GM19238 (cell line): Measurements from ENCODE around the gene FMN2.
"Not testable (repeated sequence)": the region's sequence is repeated elsewhere in the genome, so short reads cannot be mapped to it uniquely, and the experiment has no call there.

Source experiments
- DNase-seq: peaks from one replicate; pipeline ENCODE4 v3.0.0; 2011; ENCODE audit warnings: low spot score; ENCODE audit not compliant: insufficient read length

Gene FMN2

DNA sequence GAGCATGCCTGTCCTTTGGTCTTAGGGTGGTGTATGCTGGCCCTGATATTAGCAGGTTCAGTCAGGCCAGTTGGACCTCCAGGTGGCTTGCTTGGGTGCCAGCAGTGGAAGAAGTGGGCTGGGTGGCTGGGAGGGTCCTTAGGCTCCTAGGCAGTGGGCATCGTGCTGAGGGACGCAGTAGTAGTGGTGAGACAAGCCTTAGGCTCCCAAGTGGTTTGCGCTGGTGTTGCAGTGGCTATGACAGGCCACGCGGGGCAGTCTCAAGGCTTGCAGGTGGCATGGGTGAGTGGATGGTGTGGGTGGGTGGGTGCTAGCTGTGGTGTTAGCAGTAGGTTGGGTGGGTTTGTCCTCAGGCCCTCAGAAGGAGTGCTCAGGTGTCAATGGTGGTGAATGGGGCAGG, 162.3 kb downstream of the FMN2 start:
- no peak for DNase-seq

DNA sequence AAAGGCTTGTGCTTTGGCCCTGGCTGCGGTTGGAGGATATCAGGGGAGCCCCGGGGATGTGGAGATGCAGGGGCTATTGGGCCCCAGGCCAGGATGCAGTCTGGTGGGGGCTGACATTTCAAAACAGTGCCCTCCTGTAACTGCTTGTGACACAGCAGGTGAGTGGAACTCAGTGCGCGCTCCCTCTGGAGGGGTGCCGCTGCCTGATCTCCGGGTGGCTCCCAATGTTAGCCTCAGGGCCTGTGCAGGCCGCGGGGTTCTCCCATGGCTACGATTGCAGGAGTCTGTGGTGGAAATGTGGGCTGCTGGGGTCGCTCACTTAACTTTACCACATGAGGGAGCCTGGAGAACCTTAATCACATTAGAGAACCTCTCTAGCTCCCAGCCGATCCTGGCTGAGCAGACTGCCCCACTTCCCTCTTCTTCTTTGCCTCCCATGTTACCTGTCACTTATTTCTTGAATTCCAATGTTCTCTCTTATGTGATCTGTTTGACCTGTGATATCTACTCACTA, 163.2 kb downstream of the FMN2 start:
- DNase-seq: no peak

DNA sequence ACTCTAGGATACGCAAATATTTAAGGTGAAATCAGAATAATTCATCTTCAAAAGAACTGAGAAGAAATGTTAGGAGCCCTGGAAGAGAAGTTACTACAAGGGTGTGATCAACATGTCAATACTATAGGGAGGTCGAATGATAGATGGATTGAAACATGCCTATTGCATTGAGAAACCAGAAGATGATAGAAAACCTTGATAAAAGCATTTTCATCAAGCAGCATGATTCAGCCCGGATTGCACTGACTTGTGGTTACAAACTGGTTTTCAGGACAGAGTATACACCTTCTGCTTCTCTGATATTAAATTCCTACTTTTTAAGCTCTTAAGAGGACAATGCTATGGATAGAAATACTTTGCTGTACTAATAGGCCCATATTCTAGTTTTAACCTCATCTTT, 164.2 kb downstream of the FMN2 start:
- DNase-seq: no peak

DNA sequence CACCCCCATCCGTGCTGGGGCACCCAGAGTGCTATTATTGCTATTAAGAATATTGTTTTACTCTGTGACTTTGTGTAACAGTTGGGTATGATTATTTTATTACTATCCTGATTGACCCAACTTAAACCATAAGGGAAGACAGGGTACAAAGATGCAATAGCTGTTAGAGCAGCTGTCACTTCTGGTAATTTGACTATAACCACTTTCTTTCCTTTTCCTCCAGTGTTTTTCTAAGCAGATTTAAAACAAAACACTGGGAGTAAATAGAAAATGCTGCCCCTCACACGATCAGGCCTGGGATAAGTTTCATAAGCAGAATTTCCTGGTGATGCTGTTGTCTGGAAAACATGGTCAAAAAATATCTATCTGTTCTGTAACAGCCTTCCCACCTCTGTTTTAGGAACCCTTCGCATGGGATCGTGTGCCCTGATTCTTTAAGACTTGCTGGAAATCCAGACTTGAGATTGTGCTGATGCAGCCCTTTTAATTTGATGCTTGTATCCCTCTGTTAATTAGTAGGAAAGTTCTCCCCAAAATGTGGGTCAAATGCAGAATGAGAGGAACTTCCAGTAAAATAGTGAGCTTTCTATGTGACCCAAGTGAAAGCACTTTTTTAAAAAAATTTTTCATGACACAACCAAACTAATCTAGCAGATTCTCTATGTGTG, 165.3 kb downstream of the FMN2 start:
- no peak for DNase-seq

DNA sequence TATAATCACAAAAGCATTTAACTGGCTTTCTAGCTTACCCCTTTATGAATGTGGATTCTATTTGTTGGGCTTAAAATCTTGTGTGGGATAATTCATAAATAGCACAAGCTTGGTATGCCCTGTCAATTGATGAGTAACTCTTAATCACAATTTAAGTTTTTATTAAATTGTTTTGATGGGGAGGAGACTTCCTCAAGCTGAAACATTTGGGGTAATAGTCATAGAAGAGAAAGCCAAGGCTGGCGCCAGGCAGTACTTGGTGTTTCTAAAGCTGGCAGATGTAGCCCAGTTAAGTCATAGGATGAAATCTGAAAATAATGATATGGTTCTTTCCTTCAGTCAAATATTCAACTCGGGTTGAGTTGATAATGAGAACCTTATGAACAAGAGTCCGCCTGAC, 167.2 kb downstream of the FMN2 start:
- no peak for DNase-seq

DNA sequence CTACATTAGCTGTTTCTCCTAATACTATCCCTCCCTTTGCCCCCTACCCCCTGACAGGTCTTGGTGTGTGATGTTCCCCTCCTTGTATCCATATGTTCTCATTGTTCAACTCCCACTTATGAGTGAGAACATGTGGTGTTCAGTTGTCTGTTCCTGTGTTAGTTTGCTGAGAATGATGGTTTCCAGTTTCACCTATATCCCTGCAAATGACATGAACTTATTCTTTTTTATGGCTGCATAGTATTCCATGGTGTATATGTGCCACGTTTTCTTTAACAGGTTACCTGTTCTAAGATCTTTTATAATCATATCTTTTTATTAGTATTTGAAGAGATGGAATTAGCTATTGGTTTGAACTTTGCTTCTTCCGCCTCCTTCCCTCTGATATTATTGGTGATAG, 172.8 kb downstream of the FMN2 start:
- DNase-seq: not testable (repeated sequence)

DNA sequence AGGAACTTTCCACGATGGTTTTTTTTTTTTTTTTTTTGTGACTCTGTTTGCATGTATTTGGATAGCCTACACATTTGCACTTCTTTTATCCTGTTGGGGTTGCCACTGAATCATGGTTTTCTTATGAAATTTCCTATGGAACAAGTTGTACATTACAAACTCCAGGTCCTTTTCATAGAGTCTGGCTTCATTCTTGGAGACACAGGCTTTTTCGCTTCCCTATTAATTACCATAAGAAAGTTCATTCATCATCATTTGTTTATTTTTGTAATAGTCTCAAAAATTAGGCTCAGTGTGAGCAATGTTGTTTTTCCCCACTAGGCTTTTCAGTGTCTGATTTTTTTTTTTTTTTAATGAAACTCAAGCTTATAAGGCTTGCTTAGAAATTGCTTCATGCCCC, 179.4 kb downstream of the FMN2 start:
- DNase-seq: no peak

DNA sequence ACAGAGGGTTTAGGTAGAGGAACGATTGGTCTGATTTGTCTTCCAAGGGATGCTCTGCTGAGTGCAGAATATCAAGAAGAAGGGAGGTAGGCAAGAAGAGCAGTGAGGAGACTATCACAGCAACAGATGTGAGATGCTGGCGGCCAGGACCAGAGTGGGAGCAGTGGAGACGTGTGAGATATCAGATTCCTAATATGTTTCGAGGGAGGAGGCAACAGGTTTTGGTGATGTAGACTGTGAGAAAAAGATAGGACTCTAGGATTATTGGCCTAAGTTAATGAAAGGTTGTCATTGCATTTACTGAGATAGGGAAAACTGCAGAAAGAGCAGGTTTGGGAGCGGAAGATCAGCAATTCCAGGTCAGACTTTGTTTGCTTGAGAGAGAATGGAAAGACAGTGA, 182.9 kb downstream of the FMN2 start:
- DNase-seq: no peak

DNA sequence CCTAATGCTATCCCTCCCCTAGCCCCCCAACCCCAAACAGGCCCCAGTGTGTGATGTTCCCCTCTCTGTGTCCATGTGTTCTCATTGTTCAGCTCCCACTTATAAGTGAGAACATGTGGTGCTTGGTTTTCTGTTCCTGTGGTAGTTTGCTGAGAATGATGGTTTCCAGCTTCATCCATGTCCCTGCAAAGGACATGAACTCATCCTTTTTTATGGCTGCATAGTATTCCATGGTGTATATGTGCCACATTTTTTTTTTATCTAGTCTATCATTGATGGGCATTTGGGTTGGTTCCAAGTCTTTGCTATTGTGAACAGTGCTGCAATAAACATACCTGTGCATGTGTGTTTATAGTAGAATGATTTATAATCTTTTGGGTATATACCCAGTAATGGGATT, 183.5 kb downstream of the FMN2 start:
- DNase-seq: not testable (repeated sequence)

DNA sequence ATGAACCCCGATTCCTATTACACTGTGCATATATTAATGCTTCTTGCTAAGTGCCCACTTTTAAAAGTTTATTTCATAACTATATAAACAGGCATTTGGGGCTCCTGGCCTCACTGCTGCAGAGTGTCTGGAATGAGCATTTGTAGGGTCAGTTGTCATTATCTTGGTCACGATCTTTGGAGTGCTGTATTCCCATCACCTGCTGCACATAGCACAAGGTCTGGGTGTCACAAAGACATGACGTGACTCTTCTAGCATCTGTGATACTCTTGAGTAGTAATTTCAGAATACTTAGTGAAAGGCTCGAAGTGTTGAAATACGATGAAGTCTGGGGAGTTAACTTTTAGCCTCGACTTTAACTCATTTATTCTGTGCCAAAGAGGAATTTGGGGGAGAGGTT, 186.4 kb downstream of the FMN2 start:
- no peak for DNase-seq

DNA sequence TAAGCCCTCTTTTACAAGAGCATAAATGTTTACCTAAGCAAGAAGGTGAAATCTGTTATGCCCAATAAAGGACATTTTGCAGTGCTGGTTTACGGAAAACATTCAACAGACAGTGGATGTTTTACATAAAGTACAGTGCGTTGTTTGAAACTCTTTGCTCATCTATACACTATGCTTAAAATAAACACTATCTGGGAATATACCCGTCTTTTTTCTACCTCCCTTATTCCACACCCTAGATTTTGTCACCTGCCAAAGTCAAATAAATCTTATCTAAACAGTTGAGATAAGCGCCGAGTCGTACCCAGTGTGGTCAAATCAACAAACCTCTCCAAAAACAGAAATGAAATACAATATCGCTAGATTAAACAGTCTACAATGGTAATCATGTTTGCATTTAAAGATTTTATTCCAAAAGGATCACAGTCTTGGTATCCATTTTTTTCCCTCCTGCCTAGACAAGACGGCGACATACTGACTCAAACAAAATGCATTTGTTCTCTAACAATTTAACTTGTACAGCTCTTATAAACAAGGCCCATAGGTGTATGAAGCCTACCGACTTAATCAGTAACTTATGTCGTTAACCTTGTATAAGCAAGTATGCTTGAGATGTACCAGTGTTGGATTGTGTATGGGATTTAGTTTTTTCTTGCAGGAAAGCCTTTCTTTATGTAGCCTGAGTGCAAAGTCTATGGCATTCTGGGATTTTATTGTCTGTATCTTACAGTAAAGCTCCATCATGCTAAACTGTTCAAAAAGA, 189.1 kb downstream of the FMN2 start:
- DNase-seq: no peak

DNA sequence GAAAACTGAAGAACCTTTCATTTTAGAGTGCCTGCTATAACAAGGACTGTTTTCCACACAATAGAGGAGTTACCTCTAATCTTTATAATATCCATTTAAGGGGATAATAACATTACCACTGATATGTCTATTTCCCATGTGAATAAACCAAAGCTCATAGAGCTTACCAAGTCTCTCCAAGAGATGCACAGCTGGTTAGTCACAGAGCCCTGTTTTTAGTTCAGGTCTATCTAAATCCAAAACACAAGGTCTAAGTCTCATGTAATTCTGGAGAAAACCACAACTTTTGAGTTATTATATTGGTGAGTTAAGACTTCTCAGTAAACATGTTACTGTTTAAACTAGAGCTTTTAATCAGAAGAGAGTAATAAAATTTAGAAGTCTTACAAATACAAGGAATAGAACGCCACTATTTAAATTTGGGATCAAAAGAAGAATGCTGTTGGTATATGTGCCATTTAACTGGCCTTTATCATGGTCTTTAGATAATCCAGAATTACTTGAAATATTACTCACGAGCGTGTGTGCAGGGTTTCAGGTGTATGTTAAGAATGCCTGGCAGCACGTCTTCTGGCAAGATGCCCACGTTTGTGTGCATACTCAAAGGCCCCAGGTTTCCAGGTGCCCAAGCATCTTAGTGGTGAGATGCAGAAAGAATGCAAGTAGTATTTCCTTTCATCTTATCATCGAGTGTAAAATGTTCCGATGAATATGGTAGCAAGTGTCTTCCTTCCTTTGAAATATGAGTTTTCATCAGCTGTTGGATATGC, 190.6 kb downstream of the FMN2 start:
- no peak for DNase-seq

DNA sequence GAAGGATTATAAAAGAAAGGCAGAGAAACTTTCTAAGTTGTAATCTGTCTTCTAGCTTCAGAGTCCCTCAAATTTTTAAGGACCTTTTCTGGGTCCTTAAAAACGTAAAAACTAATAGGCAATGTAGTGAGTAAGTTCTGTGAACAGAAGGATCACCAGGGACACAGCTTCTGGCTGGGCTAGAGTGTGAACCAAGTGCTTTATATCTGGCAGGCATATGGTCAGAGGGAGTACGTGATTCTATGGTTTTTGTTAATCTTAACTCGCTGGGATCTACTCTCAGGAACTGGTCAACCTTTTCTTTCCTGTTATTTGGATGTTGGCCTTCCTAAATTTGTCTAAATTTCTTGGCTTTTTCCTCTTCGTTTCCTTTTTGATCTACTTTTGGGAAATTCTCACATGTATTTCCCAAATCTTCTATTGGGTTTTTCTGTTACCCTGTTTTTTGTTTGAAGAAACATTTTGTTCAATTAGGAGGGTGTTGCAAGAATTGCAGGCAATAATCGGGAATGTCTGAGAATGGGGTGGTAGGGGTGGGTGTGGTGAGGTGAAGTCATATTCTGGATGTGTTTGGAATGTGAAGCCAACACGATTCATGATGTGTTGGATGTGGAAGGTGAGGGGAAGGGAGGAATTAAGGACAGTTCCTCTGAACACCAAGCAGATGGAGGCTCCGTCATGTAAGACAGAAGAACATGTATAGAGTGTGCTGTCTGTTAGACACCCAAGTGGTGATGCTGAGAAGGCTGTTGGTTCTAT, 193.2 kb downstream of the FMN2 start:
- no peak for DNase-seq

DNA sequence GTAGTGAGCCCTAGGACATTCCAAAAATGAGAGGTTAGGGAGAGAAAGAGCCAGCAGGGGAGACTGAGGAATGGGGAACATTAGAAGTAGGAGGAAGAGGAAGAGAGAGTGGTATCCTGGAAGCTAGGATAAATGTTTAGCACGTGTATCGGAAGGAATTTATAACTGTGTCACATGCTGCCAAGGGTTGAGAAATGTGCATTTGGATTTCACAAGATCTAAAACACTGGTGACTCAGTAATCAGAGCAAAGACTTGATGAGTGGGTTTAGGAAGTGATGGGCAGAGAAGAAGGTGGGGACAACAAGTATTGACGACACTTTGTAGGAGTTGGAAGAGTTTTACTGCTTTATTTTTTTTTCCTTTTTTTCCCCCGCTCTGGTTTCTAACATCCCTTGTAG, 193.9 kb downstream of the FMN2 start:
- no peak for DNase-seq

DNA sequence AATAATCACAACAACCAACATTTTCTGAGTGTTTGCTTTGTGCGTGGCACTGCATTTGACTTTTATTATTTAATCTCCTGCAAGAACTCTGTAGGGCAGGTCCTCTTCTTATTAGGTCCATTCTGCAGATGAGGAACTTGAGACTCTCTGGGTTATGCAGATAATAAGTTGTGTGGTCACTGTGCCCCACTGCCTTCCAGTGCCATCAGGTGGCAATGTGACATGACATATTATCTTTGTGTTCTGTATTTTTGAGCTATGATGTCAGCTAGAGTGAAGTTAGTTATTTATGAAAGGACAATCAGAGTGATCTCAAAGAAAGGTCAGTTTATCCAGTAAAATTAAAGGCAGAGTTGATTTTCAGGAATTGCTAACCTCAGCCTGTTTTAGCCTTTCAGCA, 196.0 kb downstream of the FMN2 start:
- DNase-seq: no peak

DNA sequence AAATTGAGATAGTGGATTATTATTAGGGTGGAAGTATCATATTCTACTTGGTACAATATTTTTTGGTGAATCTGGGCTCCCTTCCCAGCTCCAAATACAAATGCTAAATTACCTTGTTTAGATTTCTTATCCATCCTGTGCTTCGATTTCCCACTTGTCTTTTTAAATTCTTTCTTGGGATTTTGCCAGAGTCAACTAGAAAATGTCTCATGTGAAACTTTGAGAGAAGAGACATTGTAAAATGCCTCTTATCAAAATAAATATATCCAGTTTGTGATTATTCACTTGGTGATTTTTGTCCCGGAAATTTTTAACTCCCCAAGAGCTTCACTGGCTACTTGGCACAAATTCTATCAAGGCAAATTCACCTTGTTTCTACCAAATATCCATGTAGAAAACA, 202.0 kb downstream of the FMN2 start:
- DNase-seq: no peak

DNA sequence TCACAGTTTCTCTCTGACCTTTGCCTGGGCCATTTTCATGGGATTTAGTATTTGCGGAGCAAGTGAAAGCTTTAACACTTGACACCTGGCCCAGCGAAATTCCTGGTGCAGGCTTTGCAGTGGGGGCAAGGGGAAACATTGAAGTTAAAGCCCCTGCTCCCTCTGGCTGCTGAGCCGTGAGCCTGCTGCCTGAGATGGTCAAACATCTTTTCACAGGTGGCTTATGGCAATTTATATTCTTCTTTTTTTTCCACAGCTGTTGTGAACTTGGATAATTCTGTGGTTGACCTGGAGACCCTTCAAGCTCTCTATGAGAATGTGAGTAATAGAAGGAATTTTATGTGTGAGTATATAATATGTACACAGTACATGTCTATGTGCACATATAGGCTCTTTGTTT, 202.9 kb downstream of the FMN2 start:
- DNase-seq: no peak

DNA sequence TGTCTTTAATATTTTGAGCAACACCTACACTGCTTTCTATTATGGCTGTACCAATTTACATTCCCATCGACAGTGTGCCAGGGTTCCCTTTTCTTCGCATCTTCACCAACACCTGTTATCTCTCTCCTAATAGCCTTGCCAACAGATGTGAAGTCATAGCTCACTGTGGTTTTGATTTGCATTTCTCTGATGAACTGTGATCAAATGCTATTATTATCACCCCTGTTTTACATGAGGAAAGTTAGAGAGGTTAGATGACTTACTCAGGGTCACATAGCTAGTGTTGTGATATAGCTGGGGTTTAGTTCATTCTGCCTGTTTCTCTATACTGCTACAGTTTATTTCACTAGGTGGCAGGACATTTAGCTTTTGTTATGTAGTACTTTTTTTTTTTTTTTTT, 204.1 kb downstream of the FMN2 start:
- DNase-seq: no peak

DNA sequence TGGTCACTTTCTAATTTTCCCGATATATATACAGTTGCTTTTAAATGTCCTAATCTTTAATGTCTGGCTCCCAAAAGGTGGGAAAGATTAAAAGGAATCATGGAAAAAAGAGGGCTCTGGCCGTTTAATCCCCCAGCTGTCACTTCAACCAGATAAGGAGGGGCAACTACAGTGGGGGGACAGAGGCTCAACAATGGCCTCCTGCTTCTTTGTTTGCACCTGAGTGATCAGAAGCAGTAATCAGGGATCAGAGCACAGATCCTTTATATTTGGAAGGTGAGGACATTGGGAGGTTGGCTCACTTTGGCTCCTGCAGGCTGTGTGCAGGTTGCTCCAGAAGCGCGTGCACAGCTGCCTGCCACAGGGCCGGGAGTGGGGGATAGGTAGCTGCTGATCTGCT, 212.8 kb downstream of the FMN2 start:
- DNase-seq: no peak

DNA sequence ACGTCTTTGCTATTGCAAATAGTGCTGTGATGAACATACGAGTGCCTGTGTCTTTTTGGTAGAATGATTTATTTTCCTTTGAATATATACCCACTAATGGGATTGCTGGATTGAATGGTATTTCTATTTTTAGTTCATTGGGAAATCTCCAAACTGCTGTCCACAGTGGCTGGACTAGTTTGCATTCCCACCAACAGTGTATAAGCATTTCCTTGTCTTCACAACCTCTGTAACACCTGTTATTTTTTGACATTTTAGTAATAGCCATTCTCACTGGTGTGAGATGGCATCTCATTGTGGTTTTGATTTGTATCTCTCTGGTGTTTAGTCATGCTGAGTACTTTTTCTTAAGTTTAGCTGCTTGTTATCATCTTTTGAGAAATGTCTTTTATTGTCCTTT, 215.0 kb downstream of the FMN2 start:
- no peak for DNase-seq

DNA sequence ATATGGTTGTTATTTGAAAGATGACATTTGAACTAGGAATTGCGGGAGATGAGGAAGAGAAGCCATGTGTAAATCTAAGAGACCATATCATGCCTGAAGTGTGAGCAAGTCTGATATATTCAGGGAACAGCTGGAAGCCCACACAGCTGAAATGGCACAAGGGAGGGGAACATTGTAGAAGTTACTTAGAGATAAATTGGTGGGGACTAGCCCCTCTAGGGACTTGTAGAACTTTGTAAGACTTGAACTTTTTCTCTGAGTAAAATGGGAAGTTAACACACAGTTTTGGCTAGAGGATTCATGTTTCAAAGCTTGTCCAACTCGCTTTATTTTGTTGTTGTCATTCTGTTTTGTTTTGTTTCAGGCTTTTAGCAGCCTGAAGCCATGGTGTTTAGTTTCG, 216.4 kb downstream of the FMN2 start:
- DNase-seq: no peak

DNA sequence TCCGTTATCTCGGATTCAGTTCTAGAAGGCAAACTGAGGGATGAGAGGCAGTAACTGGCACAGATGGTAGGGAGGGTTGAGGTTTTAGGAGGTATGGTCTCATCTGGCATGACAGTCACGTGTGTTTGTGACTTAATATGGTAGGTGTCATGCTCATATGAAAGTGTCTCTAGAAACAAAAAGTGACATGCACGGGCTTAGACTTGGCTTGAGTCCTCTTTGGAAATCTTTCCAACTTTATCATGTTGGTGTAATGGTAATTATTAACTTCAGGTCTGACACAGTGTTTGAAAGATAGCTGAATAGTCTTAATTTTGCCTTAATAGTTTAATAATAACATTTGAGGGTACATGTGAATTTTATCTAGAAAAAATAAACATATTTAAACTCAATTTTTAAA, 218.1 kb downstream of the FMN2 start:
- DNase-seq: no peak
